Activated CD8-positive, alpha-beta memory T cell treated with anti-CD3 and anti-CD28 coated beads for 36 hours (primary cell): ENCODE data around the gene LRTM1. TPM values are rescaled to one million over a fixed set of nuclear protein-coding genes. Genes with fewer than 3 reads are reported as not detected.

Experiments
- CTCF ChIA-PET: fragments of 350-600 bp; sonication (Branson Sonifier 250); formaldehyde crosslinking; loops from one replicate; lab custom pipeline; 2021; ENCODE audit warnings: antibody characterized with exemption; lab: Charles Lee
- POLR2A ChIA-PET: fragments of 350-600 bp; sonication (Branson Sonifier 250); formaldehyde crosslinking; loops from one replicate; lab custom pipeline; 2021; ENCODE audit warnings: antibody characterized with exemption; lab: Charles Lee
- total RNA-seq, 2 experiments: library from RNA; stranded (reverse); gene quantifications; one replicate each; pipeline ENCODE4 v1.2.3, GENCODE V29; 2021

The LRTM1 gene
- total RNA-seq: not detected

DNA sequence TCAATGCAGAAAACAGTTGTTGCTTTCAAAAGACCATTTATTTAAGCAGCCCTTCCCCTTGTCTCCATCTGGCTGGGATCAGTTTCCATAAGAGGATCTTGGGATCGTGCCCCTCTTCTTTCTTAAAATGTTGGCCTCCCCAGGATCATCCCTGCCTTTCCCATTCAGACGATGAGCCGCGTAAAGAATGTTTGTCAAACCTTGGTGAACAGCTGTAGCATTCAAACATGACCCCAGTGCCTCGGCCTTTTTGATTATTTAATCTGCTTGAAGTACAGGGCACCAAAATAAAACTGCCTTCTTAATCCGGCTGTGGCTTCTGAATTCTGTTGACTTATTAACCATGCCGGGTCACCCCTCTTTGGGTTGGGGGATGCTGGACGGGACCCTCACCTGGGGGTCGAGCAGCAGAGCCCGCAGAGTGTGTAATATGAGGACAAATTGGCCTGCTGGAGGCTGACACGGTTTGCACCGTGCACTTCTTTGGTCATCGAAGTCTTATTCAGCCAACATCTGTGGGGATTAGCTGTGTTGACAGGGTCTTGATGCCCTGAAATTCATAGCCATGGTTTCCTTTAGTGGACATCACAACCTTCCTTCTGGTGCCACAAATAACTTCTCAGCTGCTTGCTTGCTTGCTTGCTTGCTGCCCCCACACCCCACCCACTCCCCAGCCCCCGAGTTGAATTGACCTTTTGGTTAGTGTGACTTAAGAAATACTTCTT, at the start of gene LRTM1:
Gene LRTM1 (minus strand): TSS at position 14 of the 725 bp plus-strand sequence. CDS start 148 bp downstream, outside the sequence.
- ChIA-PET POLR2A (no interaction called here), CTCF (no interaction called here)

DNA sequence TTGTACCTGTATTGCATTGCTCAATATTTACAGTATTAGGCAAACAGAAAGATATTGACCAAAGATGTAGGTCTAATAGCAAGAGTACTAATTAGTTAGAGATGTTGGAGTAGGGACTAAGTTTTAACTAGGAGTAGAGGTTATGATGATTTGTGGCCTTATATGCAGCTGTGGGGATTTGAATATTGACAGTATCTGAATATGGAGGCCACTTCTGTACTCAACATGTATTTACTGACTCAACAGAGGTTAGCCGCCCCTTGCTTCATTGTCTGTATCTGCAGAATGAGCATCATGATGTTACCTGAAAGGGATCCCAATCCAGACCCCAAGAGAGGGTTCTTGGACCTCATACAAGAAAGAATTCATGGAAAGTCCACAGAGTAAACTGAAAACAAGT, 49.6 kb upstream of the LRTM1 start:
- ChIA-PET CTCF (no interaction called here), POLR2A (no interaction called here)

DNA sequence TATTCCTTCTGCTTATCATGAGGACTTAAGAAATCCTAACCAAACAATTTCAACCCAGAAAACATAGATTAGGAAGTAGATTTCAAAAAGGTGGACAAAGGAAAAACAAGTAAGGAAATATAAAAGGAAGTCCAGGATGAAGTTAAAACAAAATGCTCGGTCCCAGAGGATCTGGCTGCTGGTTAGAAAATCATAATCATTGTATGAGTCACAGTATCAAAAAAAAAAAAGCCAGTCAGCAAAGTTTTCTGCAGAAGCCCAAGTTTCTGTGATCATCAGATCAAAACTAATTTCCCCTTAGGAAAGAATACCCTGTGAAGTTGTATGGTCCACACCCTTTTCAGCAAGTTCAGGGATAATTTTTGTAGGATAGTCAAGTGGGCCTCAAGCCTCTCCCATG, 43.0 kb upstream of the LRTM1 start:
- ChIA-PET CTCF (no interaction called here), POLR2A (no interaction called here)

DNA sequence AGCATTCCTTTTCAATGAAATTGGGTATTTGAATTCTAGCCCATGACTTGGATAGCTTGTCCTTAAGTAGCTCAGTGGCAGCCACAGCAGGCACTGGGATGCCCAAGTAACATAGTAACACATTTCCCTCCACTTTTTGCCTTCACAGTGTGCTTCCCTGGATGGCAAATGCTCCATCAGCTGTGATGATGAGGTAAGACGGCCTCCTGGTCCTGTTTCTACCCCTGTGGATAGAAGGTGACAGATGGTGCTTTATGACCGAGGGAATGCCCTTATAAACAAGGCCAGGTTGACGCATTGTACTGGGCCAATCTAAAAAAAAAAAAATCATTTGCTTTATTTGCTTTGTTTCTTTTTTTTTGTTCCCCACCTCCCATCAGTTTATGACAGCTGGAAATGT, 41.8 kb upstream of the LRTM1 start:
- CTCF ChIA-PET: no interaction called here
- POLR2A ChIA-PET: no interaction called here

DNA sequence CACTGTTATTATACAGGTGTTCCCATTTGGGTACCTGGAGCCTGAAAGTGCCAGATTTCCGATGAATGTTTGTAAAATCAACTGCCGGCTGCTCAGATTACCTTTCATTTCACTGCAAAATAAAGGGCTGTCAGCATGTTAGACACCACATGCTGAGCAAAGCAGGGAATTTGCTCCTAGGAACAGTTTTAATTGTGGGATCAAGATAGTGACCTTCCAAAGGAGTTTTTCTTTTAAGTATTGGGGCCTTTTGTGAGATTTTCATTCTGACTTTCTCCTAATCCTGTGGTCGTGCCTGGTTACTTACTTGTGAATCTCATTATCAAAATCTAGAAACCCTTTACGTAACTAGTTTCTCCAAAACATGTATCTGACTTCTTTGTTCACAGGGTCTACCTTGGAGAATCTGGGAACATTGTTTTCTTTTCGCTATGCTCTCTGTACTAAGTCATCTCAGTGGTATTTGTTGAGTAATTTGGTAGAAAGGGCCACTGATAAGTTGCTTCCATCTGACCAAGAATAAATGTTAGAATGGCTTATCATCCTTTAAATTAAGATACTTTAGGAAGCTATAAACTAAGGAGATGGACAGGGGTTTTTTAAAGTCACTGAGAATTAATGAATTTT, 40.8 kb upstream of the LRTM1 start:
- ChIA-PET POLR2A (no interaction called here), CTCF (no interaction called here)

DNA sequence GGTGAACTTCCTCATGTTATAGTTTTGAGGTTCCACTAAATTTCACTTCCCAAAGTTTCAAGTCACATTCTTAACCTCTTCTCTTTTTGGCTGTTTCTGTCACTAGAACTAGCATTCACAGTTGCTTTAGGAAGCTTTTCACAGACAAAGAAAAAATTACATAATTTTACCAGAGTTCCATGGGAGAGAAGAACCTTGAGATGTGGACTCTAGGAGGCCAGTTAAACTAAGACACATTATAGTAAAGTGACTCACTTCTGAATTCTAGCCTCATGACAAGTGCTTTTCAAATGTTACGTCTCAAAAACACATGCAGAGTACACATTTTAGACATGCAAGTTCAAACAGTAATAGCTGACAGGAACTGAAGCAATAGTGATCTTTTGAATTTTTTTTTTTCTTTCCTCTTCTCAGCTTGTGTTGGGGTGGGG, 39.9 kb upstream of the LRTM1 start:
- ChIA-PET CTCF (no interaction called here), POLR2A (no interaction called here)

DNA sequence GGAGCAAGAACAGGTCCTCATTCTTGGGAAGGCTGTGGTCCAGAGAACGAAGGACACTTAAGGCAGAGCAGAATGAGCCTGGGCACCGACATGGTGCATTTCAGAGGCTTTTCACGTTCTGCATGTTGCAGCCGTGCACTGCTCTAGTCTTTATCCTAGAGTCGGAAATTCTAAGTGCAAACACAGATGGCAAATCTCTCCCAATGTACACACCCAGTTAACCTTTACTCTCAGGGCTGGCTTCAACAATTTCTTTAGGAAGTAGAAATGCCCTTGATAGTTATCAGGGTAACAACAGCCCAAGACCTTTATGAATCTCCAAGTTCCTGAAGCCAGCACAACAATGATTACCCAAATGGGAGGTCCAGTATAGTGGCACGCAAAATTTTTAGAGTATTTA, 39.1 kb upstream of the LRTM1 start:
- ChIA-PET POLR2A (no interaction called here), CTCF (no interaction called here)

DNA sequence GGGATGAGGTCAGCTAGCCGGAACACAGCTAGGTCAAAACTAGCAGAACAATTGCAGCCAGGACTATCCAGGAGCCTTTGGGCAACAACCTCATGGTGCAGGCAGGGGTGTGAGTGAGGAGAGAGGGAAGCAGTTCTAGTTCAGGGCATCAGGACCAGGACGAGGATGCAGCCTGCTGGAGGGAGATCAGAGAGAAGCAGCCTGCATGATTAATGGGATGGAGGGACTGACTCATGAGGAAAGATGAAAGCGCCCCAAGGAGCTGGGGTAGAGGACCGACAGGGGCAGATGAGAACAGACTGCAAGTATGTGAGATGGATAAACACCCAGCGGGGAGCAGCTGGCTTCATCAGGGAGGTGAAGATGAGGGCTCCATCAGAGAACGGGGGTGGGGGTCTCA, 37.9 kb upstream of the LRTM1 start:
- ChIA-PET CTCF (no interaction called here), POLR2A (no interaction called here)

DNA sequence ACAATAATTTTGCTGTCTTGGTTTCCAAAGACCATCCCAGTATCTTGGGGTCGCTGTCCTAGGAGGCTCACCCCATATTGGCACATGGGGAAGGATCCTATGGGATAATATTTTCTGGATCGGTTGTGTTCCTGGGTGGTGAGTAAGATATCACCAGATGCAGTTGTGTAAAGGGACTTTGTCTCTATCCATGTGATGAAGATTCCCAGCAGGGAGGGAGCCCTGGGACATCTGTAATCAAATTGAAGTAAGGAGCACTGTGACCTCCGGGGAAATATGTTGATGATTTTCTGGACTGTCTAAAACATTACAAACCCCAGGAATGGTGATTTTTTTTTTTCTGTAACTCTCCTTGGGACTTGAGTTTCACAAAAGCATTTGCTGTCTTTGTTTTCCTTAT, 36.2 kb upstream of the LRTM1 start:
- ChIA-PET CTCF (no interaction called here), POLR2A (no interaction called here)

DNA sequence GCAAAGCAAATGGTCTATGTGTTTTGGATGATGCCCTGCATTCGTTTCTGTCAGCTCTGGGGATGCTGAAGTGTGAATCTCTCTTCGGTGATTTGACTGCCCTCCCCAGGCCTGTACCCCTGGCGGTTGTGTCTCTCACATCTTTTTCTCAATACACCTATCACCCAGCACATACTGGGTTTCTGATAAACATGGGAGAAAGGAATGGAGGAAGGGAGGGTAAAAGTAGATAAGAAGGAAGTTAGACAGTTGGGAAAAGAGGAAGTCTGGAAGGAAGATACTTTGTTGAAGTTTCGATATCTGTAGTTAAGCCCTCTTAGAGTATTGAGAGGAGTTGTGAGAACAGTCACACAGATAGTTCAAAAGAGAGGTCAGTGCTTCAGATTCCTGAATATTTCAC, 35.8 kb upstream of the LRTM1 start:
- CTCF ChIA-PET: no interaction called here

DNA sequence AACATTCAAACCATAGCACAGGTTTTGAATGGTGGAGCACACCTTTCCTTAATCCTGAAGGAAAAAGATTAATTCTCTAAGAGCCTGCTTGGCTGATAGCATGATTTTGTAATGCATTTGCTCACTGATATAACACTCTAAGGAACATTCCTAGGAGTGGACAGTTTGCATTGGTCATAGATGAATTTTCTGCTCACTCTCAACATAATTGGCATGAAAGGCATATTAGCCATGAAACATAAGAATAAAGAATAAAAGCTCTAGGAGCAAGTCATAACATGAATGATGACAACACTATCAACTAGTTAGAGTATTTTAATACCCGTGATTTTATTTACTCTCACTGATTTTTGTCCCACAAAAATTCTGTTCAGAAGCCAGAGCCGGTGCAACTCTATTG, 34.3 kb upstream of the LRTM1 start:
- ChIA-PET POLR2A (no interaction called here), CTCF (no interaction called here)

More for the DNA sequence above, 35.8 kb upstream of the LRTM1 start:
- POLR2A ChIA-PET: no interaction called here

DNA sequence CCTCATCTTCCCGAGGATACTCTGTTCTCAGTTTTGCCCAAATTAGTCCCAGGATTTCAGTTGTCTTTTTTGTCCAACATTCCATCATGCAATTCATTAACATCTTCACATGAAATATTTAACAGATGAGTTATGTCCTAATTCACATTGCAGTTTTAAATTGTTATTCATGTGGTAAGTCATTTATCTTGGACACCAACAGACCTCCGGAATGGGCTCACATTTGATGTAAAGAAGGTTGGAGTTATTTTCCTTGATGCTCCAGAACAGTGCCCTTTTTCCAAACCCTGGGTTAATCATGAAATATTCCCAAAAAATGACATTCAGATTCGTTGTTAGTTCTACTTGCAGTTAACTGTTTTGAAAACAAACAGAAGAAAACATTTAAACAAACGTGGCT, 32.8 kb upstream of the LRTM1 start:
- CTCF ChIA-PET: no interaction called here
- POLR2A ChIA-PET: no interaction called here

DNA sequence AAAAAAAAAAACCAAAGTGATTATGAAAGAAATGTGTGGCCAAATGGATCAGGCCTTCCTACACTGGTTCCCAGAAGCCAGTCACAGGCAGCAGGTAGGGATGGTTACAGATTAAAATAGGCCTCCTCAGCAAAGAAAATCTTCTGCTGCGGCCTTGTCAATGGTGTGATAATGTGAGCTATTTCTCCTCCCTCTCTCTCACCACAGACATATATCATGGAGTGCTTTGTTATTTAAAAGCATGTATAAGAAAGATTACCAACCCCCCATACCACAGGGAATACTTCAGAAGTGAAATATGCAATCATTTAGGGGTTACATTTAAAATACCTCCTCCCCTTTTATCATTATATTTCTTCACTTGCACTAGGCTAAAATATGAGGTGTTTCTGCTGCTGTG, 32.2 kb upstream of the LRTM1 start:
- ChIA-PET POLR2A (no interaction called here), CTCF (no interaction called here)

DNA sequence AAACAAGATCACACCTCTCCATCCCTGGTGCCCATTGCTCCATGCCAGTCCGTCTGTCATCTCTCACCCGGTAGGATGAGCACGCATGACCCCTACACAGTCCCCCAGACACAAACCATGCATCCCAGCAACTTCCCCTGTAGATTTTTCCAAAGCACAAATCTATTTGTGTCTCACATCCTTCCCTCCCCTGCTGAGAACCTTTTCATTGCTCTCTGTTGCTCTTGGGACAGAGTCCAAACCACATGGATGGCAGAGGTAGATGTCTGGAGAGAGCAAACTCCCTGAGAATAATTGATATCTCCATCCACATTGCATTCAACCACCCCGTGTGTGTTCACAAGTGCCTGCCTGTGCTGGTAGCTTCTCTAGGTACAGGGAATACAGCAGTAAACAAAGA, 29.9 kb upstream of the LRTM1 start:
- POLR2A ChIA-PET: no interaction called here
- CTCF ChIA-PET: no interaction called here

DNA sequence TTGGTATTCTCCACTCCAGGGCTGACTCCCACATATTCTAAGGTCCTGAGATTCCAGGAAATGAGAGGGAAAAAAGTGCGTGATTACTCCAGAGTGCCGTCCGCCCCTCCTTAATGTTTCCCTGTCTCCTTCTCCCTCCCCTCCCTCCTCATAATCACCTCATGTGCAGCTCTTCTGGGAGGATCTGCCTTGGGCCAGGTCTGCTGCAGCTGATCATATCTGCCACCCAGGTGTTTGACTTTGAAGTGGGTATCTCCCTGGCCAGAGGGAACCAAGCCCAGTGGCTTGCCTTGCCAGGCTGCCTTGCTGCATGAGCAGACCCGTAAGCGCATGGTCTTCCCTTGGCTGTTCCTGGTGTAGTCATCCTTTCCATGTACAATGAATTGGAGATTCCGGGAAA, 28.1 kb upstream of the LRTM1 start:
- ChIA-PET CTCF (no interaction called here), POLR2A (no interaction called here)

DNA sequence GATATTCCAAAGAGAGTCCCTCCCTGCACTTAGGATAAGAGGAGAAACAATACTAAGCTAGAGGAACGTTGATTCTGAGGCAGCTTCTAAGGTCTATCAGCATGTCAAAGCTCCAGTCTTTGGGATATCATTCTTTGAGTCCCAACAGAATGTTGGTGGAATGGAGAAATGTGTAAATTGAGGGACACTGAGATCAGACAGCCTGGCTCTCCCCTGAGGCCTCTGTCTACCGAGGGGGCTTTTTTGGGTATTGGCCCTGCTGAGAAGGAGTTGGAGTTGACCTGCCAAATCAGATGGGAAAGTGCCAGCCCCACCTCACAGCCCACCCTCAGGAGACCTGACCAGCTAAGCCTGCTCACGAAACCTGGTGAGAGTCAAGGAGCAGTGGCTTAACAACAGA, 27.6 kb upstream of the LRTM1 start:
- ChIA-PET CTCF (no interaction called here), POLR2A (no interaction called here)

DNA sequence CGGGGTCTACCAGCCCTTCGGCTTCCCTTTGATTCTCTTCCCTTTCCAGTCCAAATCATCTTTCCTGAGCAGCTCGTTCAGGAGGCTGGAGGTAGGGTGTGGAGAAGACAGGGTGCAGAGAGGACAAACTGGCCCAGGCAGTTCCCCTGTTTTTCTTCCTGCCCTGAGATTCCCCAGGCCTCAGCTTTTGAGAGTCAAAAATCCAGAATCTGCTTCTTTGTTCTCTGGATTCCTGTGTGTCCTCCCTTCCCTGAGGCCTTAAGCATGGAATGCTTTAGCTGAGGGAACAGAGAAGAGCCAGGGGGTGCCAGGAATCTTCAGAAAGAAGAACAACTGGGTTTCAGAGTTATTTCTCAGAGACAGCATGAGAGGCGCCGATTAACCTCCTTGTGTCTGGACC, 26.7 kb upstream of the LRTM1 start:
- POLR2A ChIA-PET: no interaction called here
- CTCF ChIA-PET: no interaction called here

DNA sequence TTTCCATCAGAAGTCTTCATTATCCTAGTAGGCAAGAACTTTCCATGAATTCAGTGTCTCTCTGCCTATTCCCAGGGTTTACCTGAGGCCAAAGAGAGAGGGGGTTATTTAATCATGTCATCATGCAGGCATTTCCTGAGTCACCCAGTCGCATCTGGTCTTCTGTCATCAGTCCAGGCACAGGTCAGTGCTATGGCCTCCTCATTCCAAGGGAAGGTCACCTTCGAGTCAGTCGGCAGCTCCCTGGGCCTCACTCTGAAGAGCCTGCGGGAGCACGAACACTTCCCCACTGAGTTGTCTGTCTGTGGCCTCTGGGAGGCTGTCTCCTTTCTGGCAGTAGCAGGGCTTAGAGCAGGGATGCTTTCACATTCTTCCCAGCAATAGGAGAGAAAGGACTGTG, 26.2 kb upstream of the LRTM1 start:
- CTCF ChIA-PET: no interaction called here
- POLR2A ChIA-PET: no interaction called here

DNA sequence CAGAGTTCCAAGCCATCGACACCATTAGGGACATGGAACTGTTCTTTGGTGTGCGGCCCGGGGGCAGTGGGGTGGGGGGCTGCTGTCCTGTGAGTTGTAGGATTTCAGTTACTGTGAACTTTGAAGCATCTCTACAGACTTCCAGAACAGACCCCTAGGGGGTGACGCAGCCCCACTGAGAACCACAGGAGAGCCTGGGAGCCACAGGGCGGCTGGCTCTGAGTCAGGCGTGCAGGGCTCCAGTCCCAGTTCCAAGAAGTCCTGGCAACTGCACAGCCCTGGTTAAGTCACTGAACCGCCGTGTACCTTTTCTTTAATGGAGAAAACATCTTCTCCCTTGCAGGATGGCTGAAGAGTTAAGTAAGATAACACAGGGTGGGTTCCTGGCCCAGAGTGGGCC, 23.5 kb upstream of the LRTM1 start:
- ChIA-PET POLR2A (no interaction called here), CTCF (no interaction called here)

DNA sequence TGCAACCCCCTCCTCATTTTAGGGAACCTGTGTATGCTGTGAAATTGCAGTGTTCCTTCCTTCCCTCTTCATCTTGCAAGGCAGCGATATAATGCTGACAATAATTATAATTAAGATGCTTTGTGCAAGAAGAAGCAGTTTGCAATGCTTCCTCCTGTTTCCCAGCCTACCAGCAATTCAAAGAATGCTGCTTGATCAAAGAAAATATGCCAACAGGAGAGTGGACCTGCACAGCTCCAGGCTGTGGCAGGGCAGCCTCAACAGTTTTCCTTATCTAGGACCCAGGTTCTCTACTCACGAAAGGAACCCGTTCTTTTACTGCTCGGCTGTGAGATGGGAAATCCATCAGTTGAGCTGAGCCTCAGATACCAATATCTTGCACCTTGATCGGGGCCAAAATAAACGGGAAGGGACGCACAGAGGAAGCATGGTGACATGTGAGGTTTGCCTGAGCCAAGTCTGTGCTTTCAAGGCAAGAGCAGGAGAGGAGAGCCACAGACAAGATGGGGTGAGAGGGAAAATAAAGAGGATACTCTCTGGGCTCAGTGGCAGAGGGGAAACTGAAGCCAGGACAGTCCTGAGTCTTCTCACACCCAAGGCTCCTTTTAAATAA, 22.6 kb upstream of the LRTM1 start:
- ChIA-PET POLR2A (no interaction called here), CTCF (no interaction called here)

DNA sequence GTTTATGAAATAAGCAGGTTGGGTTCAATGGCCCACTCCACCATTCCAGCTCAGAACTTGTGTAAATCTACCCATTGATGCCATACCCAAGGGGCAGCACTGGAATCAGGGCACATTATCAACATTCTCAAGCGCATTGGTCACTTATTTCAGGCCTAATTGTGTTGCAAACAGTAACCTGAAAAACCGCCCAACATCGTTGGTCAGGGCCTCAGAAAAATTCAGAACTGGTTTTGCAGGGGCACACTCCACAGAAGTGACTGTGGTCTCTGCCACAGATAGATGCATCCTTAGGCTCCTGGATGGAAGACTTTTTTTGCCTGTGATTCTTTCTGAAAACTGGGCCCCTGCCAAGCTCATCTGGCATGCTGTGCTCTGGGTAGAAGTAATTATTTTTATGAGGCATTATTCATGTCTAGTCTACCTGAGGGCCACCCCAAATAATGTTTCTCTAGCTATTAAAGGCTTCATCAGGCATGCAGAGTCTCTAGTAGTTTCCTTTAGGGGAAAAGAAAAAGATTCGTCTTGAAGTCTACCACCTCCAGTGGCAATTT, 21.7 kb upstream of the LRTM1 start:
- POLR2A ChIA-PET: no interaction called here
- CTCF ChIA-PET: no interaction called here
